Measurements from ENCODE around the gene SCAANT1.

GRCh38 chr3:63900459-63900858 is 11.7 kb downstream of the SCAANT1 start:
- TF ChIP-seq CTCF (IDR thresholded peaks at IDR 0.05; ENCODE audit: low read depth, low read length), result no peak
- TF ChIP-seq MAX (IDR thresholded peaks at IDR 0.05; ENCODE audit: low read depth, low read length), result no peak
- no peak for TF ChIP-seq POLR2A (IDR thresholded peaks at IDR 0.05; ENCODE audit: extremely low read depth, insufficient read length)
- TF ChIP-seq MYC (IDR thresholded peaks at IDR 0.05; ENCODE audit: low read depth, low read length), result no peak
